ENCODE data around the gene KCMF1. TPM values are rescaled to one million over a fixed set of nuclear protein-coding genes. Genes with fewer than 3 reads are reported as not detected.

KCMF1 gene
- total RNA-seq, 2 experiments from 2014 or later: 105 to 109 TPM

DNA sequence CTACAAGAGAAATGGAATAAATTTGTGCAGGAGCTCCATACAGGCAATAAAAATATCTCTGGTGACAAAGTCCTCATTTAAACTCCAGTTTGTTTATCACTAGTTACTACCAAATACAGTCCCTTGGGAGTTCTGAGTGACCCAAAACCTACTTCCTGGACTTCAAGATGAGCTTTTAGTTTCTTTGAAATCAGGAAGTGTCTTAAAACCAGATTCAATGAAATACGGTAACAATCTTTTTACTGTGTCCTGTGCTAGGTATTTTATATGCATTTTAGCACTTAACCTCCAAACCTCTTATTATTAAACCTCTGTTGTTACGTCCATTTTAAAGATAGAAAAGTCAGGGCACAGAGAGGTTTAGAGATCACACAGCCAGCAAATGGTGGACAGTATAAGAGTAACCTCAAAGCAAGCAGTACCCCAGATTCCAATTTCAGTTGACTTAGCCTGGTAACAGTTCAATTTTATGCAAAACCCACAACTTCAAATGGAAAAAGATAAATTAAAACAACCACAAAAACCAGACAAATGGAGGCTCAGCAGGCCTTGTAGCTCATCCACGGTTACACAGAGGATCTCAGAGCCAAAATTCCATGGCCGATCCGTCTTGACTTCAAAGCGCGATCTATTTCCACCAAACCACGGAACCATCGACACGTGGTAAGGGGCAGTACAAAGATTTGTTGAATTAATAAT is 1.3 kb upstream of the KCMF1 start:
- Mint-ChIP-seq H3K4me1 (ENCODE audit: low read depth) (peaks cover 41% of the 10 kb centered on the region), H3K36me3 (ENCODE audit: low read depth) (peaks cover 50% of the 10 kb centered on the region)
- DNase-seq: peak; percentile 24

DNA sequence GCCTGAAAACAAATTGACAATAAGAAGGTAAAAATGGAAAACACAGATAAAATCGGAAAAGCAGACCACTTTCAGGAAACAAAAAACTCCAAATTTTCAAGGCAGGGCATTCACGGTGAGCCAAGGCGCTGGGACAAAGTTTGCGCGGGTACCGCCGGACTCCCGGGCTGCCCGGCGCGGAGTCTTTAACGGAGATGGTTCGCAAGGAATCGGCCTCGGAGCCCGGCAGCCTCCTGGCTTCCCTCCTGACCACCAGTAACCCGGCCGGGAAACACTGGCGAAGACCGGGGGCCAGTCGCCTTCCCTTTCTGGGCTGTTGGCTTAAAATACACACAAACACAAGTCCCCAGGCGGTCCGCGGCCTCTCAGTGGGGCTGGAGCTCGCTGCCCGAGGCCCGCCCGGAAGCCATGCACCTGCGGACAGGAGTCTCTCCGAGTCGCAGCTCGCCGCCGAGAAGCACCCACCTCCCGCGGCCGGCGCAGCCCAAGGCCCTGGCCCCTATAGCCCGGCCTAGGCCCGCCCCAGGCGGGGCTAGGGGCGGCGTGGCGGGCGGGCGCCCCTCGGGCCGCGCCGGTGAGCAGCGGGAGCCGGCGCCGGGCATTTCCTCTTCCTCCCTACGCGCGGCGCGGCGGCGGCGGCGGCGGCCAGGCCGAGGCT is 622 bp upstream of the KCMF1 start:
- Mint-ChIP-seq H3K36me3 (ENCODE audit: low read depth) (peaks cover 43% of the 10 kb centered on the region), H3K27me3 (ENCODE audit: low read depth) (no peaks in the 10 kb centered on the region), H3K4me1 (ENCODE audit: low read depth) (peaks cover 40% of the 10 kb centered on the region), H3K9me3 (no peaks in the 10 kb centered on the region), H3K27ac (peak overlapping the region; percentile 100), H3K4me3 (peak overlapping the region; percentile 98)
- CTCF ChIA-PET: interaction anchor here (0.8 to 5.2 kb wide), 7 partner anchors 15 to 44 kb away, joined by 3 to 30 read pairs (median 4); no protein-coding TSS in a partner anchor
- DNase-seq: peak; percentile 58
- intact Hi-C loops (cut with micrococcal nuclease): loop anchor here (1.0 kb wide), 1 partner anchor 384 kb away; the partner anchor contains the start of genes ELMOD3 and RETSAT

More for the DNA sequence above, 1.3 kb upstream of the KCMF1 start:
- no peaks in the 10 kb centered on the region for H3K9me3 Mint-ChIP-seq
- H3K27ac Mint-ChIP-seq: peak overlapping the region; percentile 100
- intact Hi-C loops (cut with micrococcal nuclease): loop anchor here (1.0 kb wide), 5 partner anchors 23 to 385 kb away; partner anchors contain the start of genes ELMOD3 and RETSAT
- no peaks in the 10 kb centered on the region for H3K27me3 Mint-ChIP-seq (ENCODE audit: low read depth)
- peak overlapping the region; percentile 98 for H3K4me3 Mint-ChIP-seq
- CTCF ChIA-PET: interaction anchor here (0.6 to 5.2 kb wide), 15 partner anchors 15 to 354 kb away, joined by 3 to 30 read pairs (median 4); no protein-coding TSS in a partner anchor

GRCh38 chr2:84971510-84972206 is 697 bp downstream of the KCMF1 start:
- no peaks in the 10 kb centered on the region for H3K27me3 Mint-ChIP-seq (ENCODE audit: low read depth)
- peaks cover 37% of the 10 kb centered on the region for H3K36me3 Mint-ChIP-seq (ENCODE audit: low read depth)
- CTCF ChIA-PET: interaction anchor here (1.6 to 5.2 kb wide), 2 partner anchors 43 to 46 kb away, joined by 5 to 30 read pairs; no protein-coding TSS in a partner anchor
- intact Hi-C loops (cut with micrococcal nuclease): loop anchor here (1.0 kb wide), 1 partner anchor 41 kb away; no protein-coding TSS in a partner anchor
- peaks cover 46% of the 10 kb centered on the region for H3K4me1 Mint-ChIP-seq (ENCODE audit: low read depth)
- DNase-seq: peak; percentile 63
- no peaks in the 10 kb centered on the region for H3K9me3 Mint-ChIP-seq
- H3K27ac Mint-ChIP-seq: peak overlapping the region; percentile 89
- H3K4me3 Mint-ChIP-seq: peak overlapping the region; percentile 82

DNA sequence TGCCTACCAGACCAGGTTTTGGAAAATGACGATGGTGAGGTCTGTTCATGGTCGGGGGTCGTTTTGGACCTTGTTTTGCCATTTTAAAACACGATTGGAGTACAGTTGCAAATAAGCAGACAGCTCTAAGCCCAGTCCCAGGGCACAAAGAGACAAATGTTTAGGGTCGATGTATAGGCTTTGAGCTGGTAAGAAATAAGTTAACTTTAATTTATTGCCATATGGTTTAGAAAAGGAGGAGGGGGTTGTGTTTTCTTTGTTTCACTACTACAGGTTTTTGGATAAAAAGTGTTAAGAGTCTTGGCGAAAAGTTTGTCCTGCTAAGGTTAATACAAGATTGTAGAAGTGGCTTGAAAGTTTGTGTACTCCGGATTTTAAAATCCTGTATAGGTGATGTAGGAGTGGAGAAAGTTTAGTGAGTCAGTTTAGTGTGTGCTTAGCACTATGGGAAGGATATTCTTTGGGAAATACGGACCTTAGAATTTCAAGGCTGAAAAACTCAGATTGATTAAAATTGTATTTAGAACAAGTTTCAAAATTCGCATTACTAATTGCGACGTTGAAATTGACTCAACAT is 1.3 kb downstream of the KCMF1 start:
- Mint-ChIP-seq H3K4me3 (peak overlapping the region; percentile 82), H3K36me3 (ENCODE audit: low read depth) (peaks cover 37% of the 10 kb centered on the region), H3K9me3 (no peaks in the 10 kb centered on the region), H3K4me1 (ENCODE audit: low read depth) (peaks cover 48% of the 10 kb centered on the region), H3K27ac (peak overlapping the region; percentile 89), H3K27me3 (ENCODE audit: low read depth) (no peaks in the 10 kb centered on the region)
- CTCF ChIA-PET: interaction anchor here (0.8 to 1.6 kb wide), 3 partner anchors 29 to 46 kb away, joined by 5 to 7 read pairs (median 5); no protein-coding TSS in a partner anchor
- no peak for DNase-seq
- intact Hi-C loops (cut with micrococcal nuclease): loop anchor here (1.0 kb wide), 1 partner anchor 40 kb away; no protein-coding TSS in a partner anchor

DNA sequence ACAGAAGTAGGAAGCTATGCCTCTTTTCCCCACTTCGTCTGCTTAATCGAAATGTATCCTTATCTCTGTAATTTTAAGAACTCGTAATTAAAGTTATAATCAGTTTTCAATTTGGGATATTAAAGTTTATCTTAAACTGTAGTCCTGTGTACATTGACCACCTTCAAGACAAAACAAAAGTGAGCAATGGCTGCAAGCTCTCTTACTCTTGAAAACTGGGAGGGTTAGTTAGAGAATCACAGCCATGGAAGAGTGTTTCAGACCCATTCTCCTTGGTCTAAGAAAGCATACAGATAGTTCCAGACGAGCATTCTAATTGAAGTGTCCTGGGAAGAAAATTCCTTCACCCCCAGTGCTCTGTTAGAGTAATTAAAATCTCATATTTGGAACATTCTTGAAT is 2.0 kb downstream of the KCMF1 start:
- Mint-ChIP-seq H3K36me3 (ENCODE audit: low read depth) (peaks cover 37% of the 10 kb centered on the region), H3K4me1 (ENCODE audit: low read depth) (peaks cover 52% of the 10 kb centered on the region), H3K27me3 (ENCODE audit: low read depth) (no peaks in the 10 kb centered on the region), H3K27ac (peak overlapping the region; percentile 89), H3K4me3 (peak overlapping the region; percentile 82), H3K9me3 (no peaks in the 10 kb centered on the region)
- intact Hi-C loops (cut with micrococcal nuclease): loop anchor here (1.0 kb wide), 2 partner anchors 26 to 39 kb away; no protein-coding TSS in a partner anchor
- DNase-seq: no peak
- CTCF ChIA-PET: interaction anchor here (0.8 to 1.1 kb wide), 2 partner anchors 30 to 47 kb away, joined by 5 to 7 read pairs; no protein-coding TSS in a partner anchor

- peak overlapping the region; percentile 60 for H3K27ac Mint-ChIP-seq
- H3K4me1 Mint-ChIP-seq (ENCODE audit: low read depth): peaks cover 65% of the 10 kb centered on the region
- no peaks in the 10 kb centered on the region for H3K9me3 Mint-ChIP-seq
- intact Hi-C loops (cut with micrococcal nuclease): no loop called here
- no peaks in the 10 kb centered on the region for H3K27me3 Mint-ChIP-seq (ENCODE audit: low read depth)
- H3K36me3 Mint-ChIP-seq (ENCODE audit: low read depth): peaks cover 22% of the 10 kb centered on the region
- DNase-seq: no peak
- CTCF ChIA-PET: interaction anchor here (0.7 to 1.2 kb wide), 3 partner anchors 23 to 286 kb away, joined by 3 to 4 read pairs (median 3); no protein-coding TSS in a partner anchor
- no peak overlapping the region for H3K4me3 Mint-ChIP-seq
These were observed 9.5 kb downstream of the KCMF1 start for GRCh38 chr2:84980263-84980983.

DNA sequence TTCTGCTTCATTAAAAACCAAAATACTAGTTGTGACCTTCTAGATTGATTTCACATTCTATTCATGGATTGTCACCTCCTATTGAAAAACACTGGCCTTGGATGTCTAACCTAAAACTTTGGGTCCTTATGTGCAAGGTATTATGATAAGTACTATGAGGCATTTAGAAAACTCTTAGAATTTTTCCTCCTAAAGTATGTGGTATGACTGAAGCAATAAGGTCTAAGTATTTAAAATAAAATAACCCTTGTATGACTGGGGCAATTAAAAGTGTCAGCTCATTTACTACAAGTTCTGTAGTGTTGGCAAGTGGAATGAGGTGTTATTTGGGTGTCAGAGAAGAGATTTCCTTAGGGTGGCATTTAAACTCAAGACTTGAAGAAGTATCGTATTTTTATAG is 15.1 kb downstream of the KCMF1 start:
- Mint-ChIP-seq H3K27ac (peak overlapping the region; percentile 15), H3K4me3 (no peak overlapping the region)
- CTCF ChIA-PET: interaction anchor here (1.4 to 1.7 kb wide), 2 partner anchors 8 to 39 kb away, joined by 3 read pairs; no protein-coding TSS in a partner anchor

GRCh38 chr2:84989422-84989821 is 18.5 kb downstream of the KCMF1 start:
- Mint-ChIP-seq H3K9me3 (no peaks in the 10 kb centered on the region), H3K27me3 (ENCODE audit: low read depth) (no peaks in the 10 kb centered on the region), H3K4me3 (no peak overlapping the region), H3K36me3 (ENCODE audit: low read depth) (peaks cover 11% of the 10 kb centered on the region), H3K27ac (no peak overlapping the region), H3K4me1 (ENCODE audit: low read depth) (peaks cover 45% of the 10 kb centered on the region)
- intact Hi-C loops (cut with micrococcal nuclease): loop anchor here (1.0 kb wide), 2 partner anchors 10 to 14 kb away; no protein-coding TSS in a partner anchor
- CTCF ChIA-PET: interaction anchor here (1.3 kb wide), 1 partner anchor 63 kb away, joined by 6 read pairs; no protein-coding TSS in a partner anchor
- no peak for DNase-seq

More for the DNA sequence above, 15.1 kb downstream of the KCMF1 start:
- Mint-ChIP-seq H3K9me3 (no peaks in the 10 kb centered on the region), H3K27me3 (ENCODE audit: low read depth) (no peaks in the 10 kb centered on the region), H3K4me1 (ENCODE audit: low read depth) (peaks cover 46% of the 10 kb centered on the region), H3K36me3 (ENCODE audit: low read depth) (peaks cover 8% of the 10 kb centered on the region)
- intact Hi-C loops (cut with micrococcal nuclease): no loop called here
- DNase-seq: no peak

GRCh38 chr2:84989927-84990326 is 19.0 kb downstream of the KCMF1 start:
- CTCF ChIA-PET: interaction anchor here (1.3 to 1.4 kb wide), 2 partner anchors 14 to 64 kb away, joined by 3 to 6 read pairs; no protein-coding TSS in a partner anchor
- H3K4me3 Mint-ChIP-seq: no peak overlapping the region
- H3K27me3 Mint-ChIP-seq (ENCODE audit: low read depth): no peaks in the 10 kb centered on the region
- no peak for DNase-seq
- peaks cover 11% of the 10 kb centered on the region for H3K36me3 Mint-ChIP-seq (ENCODE audit: low read depth)
- no peak overlapping the region for H3K27ac Mint-ChIP-seq
- H3K4me1 Mint-ChIP-seq (ENCODE audit: low read depth): peaks cover 43% of the 10 kb centered on the region
- no peaks in the 10 kb centered on the region for H3K9me3 Mint-ChIP-seq
- intact Hi-C loops (cut with micrococcal nuclease): loop anchor here (1.0 kb wide), 2 partner anchors 9 to 15 kb away; no protein-coding TSS in a partner anchor

- DNase-seq: no peak
- Mint-ChIP-seq H3K36me3 (ENCODE audit: low read depth) (peaks cover 6% of the 10 kb centered on the region), H3K4me1 (ENCODE audit: low read depth) (peaks cover 46% of the 10 kb centered on the region), H3K4me3 (no peak overlapping the region), H3K27ac (no peak overlapping the region), H3K9me3 (no peaks in the 10 kb centered on the region), H3K27me3 (ENCODE audit: low read depth) (no peaks in the 10 kb centered on the region)
- intact Hi-C loops (cut with micrococcal nuclease): no loop called here
- CTCF ChIA-PET: interaction anchor here (1.1 to 1.6 kb wide), 4 partner anchors 13 to 26 kb away, joined by 3 to 6 read pairs (median 4); no protein-coding TSS in a partner anchor
These were observed 20.6 kb downstream of the KCMF1 start for GRCh38 chr2:84991404-84992160.
